HUES48 (cell line): ENCODE results near the gene HOXC6.
A peak's percentile ranks its signal among the peaks of the same experiment; 100 is the strongest.

ENCODE experiments used
- H3K27ac ChIP-seq: one replicate; pipeline ENCODE4 v1.7.0; 2013; ENCODE audit warnings: low read depth, low read length, inconsistent platforms
- H3K27me3 ChIP-seq: 2 replicates; pipeline ENCODE4 v1.6.1; 2013; ENCODE audit warnings: mild to moderate bottlenecking, low read length; ENCODE audit not compliant: control insufficient read depth, insufficient read depth
- H3K36me3 ChIP-seq: 2 replicates; pipeline ENCODE4 v1.6.1; 2013; ENCODE audit warnings: low read length; ENCODE audit not compliant: control insufficient read depth, insufficient read depth
- H3K4me1 ChIP-seq: 2 replicates; pipeline ENCODE4 v1.6.1; 2013; ENCODE audit warnings: mild to moderate bottlenecking, low read length; ENCODE audit not compliant: control insufficient read depth, insufficient read depth
- H3K4me3 ChIP-seq: 2 replicates; pipeline ENCODE4 v1.5.1; 2013; ENCODE audit warnings: mild to moderate bottlenecking, low read depth, low read length
- H3K9ac ChIP-seq: 2 replicates; pipeline ENCODE4 v1.6.1; 2013; ENCODE audit warnings: mild to moderate bottlenecking, low read depth, low read length, moderate library complexity
- H3K9me3 ChIP-seq: 2 replicates; pipeline ENCODE4 v1.6.1; 2013; ENCODE audit warnings: low read length; ENCODE audit not compliant: control insufficient read depth, insufficient read depth

Gene HOXC6

DNA sequence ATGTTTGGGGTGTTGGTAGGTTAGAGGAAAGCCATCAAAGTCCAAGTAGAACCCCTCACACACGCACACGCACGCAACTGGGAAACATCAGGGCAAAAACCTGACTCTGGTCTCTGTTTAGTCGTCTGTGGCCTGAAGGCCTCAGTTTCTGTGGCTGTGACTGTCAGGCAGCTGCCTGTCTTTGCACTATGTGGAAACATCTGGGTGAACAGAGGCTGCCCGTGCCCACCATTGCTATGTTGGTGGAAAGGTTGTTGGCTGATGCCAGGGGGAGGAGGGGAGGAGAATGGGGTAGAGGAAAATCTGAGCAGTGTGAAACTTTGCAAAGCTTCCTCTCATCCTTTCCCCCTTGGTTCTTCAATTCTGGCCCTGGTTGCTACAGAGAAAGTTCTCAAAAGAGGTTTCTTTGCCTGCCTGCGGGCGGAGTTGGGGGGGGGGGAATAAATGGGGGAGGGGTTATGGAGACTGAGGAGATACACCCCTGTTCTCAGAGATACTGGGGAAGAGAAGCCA lies 35.8 kb upstream of the HOXC6 start:
- Histone ChIP-seq H3K27ac (no peak overlapping the region), H3K9ac (no peak overlapping the region), H3K9me3 (no peaks in the 10 kb centered on the region), H3K27me3 (peaks cover 100% of the 10 kb centered on the region), H3K36me3 (no peaks in the 10 kb centered on the region), H3K4me3 (no peak overlapping the region), H3K4me1 (peaks cover 3% of the 10 kb centered on the region; the same call in 1 of the 2 replicates)

DNA sequence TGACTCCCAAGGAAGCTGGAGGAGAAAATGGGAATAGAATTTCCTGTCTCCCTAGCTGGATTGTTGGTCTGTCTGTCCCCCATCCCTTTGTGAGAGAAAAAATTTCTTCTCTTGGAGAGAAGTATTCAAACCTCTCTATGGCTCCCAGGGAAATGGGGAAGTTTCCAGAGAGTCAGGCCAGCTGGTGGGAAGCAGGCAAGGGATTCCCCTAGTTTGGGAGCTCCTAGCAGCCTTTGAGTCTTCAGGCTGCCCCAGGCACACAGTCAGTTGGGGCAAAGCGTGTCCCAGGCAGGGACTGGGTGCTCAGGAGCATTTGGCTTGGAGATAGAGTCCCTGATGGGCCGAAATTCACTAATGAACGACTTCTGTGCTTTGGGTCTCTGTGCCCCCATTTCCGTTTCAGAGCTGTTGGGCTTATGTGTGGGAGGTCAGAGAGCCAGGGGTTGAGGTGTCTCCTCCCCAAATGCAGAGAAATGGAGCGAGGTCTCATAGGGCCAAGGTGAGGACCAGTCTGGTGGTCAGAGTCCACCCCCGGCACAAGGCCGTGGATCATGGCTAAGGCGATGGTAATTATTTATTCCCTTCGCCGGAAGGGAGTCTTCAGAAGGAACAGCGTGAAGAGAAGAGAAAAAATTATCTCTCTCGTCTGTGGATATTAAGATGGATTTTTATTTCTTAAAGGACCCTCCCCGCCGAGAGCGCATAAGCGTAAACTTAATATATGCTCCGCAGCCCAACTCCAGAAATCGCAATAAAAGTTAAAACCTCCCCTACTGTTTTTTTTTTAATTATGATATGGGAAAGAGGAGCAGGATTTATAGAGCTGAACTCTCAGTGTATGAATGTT lies 34.9 kb upstream of the HOXC6 start:
- Histone ChIP-seq H3K27ac (no peak overlapping the region), H3K9ac (no peak overlapping the region), H3K4me3 (no peak overlapping the region), H3K27me3 (peaks cover 100% of the 10 kb centered on the region), H3K4me1 (peaks cover 3% of the 10 kb centered on the region; the same call in 1 of the 2 replicates), H3K36me3 (no peaks in the 10 kb centered on the region), H3K9me3 (no peaks in the 10 kb centered on the region)

- Histone ChIP-seq H3K27me3 (peaks cover 100% of the 10 kb centered on the region), H3K4me1 (peaks cover 3% of the 10 kb centered on the region; the same call in 1 of the 2 replicates), H3K9ac (no peak overlapping the region), H3K4me3 (no peak overlapping the region), H3K36me3 (no peaks in the 10 kb centered on the region), H3K27ac (no peak overlapping the region), H3K9me3 (no peaks in the 10 kb centered on the region)
These were observed 34.3 kb upstream of the HOXC6 start for GRCh38 chr12:53994009-53994263.

DNA sequence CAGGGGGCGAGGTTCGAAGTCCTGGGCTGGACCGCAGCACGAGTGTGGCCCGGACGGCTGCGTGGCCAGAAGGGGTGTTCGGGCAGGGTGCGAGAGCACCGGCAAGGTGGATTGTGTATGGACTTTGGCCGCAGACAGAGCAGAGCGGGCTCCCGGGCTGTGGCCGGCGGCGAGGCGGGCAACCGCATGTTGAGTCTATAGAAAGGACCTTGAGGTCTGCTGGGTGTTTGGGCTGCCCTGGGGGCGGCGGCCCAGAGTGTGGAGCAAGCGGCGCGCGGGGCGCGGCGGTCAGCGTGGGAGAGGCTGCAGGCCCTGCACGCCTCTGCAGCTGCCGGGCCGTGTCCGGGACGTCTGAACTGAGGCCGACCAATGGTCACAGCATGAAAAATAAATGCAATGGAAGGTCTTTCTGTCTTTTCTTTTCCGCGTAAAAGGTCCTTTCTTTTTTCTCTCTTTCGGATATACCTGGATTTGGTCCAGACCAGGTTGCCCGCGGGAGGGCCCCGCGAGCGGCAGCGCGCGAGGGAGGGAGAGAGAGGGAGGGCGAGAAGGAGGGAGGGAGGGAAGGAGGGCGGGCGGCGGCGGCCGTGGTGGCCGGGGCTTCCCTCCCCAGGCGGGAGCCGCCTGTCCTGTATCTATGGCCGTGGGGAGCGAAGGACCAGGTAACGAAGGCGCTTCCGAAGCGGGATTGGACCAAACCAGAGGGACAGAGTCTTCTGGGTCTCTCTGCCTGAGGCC lies 33.8 kb upstream of the HOXC6 start:
- Histone ChIP-seq H3K9me3 (no peaks in the 10 kb centered on the region), H3K36me3 (no peaks in the 10 kb centered on the region), H3K27ac (no peak overlapping the region), H3K4me1 (peaks cover 3% of the 10 kb centered on the region; the same call in 1 of the 2 replicates), H3K4me3 (no peak overlapping the region), H3K27me3 (peaks cover 100% of the 10 kb centered on the region), H3K9ac (no peak overlapping the region)

DNA sequence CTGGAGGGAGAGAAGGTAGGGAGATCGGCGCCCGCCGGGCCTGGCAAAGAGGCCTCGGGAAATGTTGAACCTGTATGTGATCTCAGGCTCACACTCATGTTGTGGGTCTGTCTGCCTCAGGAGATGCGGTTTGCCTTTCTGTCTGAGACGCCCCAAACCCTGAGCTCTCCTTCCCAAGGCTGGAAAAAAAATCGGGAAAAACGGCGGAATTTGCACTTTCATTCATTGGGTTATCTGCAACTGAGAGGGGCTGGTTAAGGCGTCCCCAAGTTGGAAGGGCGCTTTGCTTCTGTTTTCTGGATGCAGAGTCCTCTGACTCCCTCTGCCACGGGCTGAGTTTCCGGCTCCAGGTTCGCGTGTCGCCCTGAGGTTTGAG lies 33.2 kb upstream of the HOXC6 start:
- Histone ChIP-seq H3K27ac (no peak overlapping the region), H3K36me3 (no peaks in the 10 kb centered on the region), H3K4me1 (peaks cover 7% of the 10 kb centered on the region; the same call in 1 of the 2 replicates), H3K9ac (no peak overlapping the region), H3K9me3 (no peaks in the 10 kb centered on the region), H3K27me3 (peaks cover 100% of the 10 kb centered on the region), H3K4me3 (no peak overlapping the region)

- Histone ChIP-seq H3K36me3 (no peaks in the 10 kb centered on the region), H3K4me3 (peak overlapping the region; percentile 17; the same call in 1 of the 2 replicates), H3K9ac (no peak overlapping the region), H3K4me1 (peaks cover 10% of the 10 kb centered on the region; the same call in 1 of the 2 replicates), H3K9me3 (no peaks in the 10 kb centered on the region), H3K27ac (no peak overlapping the region), H3K27me3 (peaks cover 100% of the 10 kb centered on the region)
These were observed 32.6 kb upstream of the HOXC6 start for GRCh38 chr12:53995378-53996239.

DNA sequence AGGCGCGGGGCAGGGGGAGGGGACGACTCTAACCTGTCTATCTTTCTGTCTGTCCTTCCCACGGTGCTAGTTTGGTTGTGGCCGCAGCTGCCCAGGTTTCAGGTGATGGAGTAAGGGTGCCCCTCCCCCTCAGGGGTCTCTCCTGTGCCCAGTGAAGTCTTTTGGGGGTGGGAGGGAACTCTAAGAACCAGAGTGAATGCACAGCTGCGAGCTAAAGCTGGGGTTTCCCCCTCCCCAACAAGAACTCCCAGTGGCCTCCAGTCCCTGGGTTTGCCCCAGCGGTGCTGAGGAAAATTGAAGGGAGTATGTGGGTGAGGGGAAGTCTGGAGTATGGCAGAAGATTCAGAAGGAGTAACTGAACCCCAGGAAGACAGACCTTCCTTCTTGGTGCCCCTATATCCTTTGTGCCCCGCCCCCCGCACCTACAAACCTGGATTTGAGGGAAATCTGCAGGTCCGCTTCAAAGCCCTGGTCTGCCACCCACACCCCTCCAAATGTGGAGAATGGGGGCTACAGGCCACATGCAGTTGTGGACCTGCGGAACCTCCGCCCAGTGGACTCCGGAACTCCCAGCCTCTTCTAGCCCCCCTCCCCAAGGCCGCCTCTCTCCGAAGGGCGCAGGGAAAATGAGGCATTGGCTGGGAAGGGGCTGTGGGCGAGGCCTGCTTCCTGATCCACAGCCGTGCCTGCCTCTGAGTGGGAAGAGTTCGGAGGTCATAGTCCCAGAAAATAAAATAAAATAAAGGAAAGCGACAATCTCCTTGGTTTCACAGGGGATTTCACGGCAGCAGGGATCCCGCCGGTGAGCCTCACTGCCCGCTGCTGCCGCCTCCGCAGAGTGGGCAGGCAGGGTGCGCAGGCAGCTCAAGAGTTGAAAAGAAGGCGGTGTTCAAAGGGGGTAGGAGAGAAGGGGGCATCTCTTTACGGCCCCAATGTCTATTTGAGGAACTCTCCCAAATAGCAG lies 31.7 kb upstream of the HOXC6 start:
- H3K9ac ChIP-seq = no peak overlapping the region
- 0 out of 2 replicates have a peak overlapping the region, but pooled peaks have one; percentile 12 for H3K4me3 ChIP-seq
- no peak overlapping the region for H3K27ac ChIP-seq
- peaks cover 10% of the 10 kb centered on the region; the same call in 1 of the 2 replicates for H3K4me1 ChIP-seq
- H3K9me3 ChIP-seq = no peaks in the 10 kb centered on the region
- H3K27me3 ChIP-seq = peaks cover 100% of the 10 kb centered on the region
- no peaks in the 10 kb centered on the region for H3K36me3 ChIP-seq

GRCh38 chr12:53997204-53998109 lies 30.8 kb upstream of the HOXC6 start:
- peaks cover 100% of the 10 kb centered on the region for H3K27me3 ChIP-seq
- H3K36me3 ChIP-seq = no peaks in the 10 kb centered on the region
- no peaks in the 10 kb centered on the region for H3K9me3 ChIP-seq
- peaks cover 10% of the 10 kb centered on the region; the same call in 1 of the 2 replicates for H3K4me1 ChIP-seq
- no peak overlapping the region for H3K4me3 ChIP-seq
- H3K9ac ChIP-seq = no peak overlapping the region
- no peak overlapping the region for H3K27ac ChIP-seq

GRCh38 chr12:53998110-53998899 lies 29.9 kb upstream of the HOXC6 start:
- Histone ChIP-seq H3K4me1 (peaks cover 10% of the 10 kb centered on the region; the same call in 1 of the 2 replicates), H3K9ac (no peak overlapping the region), H3K9me3 (no peaks in the 10 kb centered on the region), H3K36me3 (no peaks in the 10 kb centered on the region), H3K4me3 (no peak overlapping the region), H3K27me3 (peaks cover 100% of the 10 kb centered on the region), H3K27ac (no peak overlapping the region)
